IMR-90 (cell line): ENCODE data around the gene KCNQ2. TPM values are rescaled to one million over a fixed set of nuclear protein-coding genes. Genes with fewer than 3 reads are reported as not detected.

ENCODE experiments used
- ATAC-seq: fragments of 200-7000 bp; cut with Tn5 transposase; 2 replicates; pipeline ENCODE4 v1.9.1; 2020; ENCODE audit warnings: low read depth, mild to moderate bottlenecking, moderate library complexity
- BruUV-seq: library from RNA; stranded (reverse); fragments of 400-500 nt; replicated peaks from 2 replicates; lab custom pipeline; 2021; lab: Mats Ljungman, UMichigan
- CTCF ChIA-PET: fragments of 300-600 bp; formaldehyde crosslinking; extraction: SDS; loops from one replicate; lab custom pipeline; 2021; ENCODE audit warnings: antibody characterized with exemption; lab: Yijun Ruan, JAX
- POLR2A ChIA-PET: fragments of 300-600 bp; sonication (Branson Sonifier 250); formaldehyde crosslinking; loops from one replicate; lab custom pipeline; 2022; ENCODE audit warnings: antibody characterized with exemption; ENCODE audit not compliant: unreplicated experiment; lab: Charles Lee
- DNase-seq: peaks from one replicate; pipeline ENCODE4 v3.0.0; 2013
- H2AFZ ChIP-seq: replicated peaks from 2 replicates; pipeline ENCODE3; 2013; ENCODE audit warnings: low read length, mild to moderate bottlenecking; ENCODE audit not compliant: poor library complexity
- H2AK5ac ChIP-seq: 2 replicates; pipeline ENCODE4 v1.6.1; 2013; ENCODE audit warnings: low read depth, low read length, inconsistent platforms
- H2AK9ac ChIP-seq: replicated peaks from 2 replicates; pipeline ENCODE3; 2013; ENCODE audit warnings: mild to moderate bottlenecking, low read depth, low read length, moderate library complexity; ENCODE audit not compliant: poor library complexity
- H2BK120ac ChIP-seq: 2 replicates; pipeline ENCODE4 v1.6.1; 2013; ENCODE audit warnings: low read depth, low read length, inconsistent platforms
- H2BK15ac ChIP-seq: 3 replicates; pipeline ENCODE4 v1.6.1; 2013; ENCODE audit warnings: low read depth, low read length, inconsistent platforms
- H2BK20ac ChIP-seq: 2 replicates; pipeline ENCODE4 v1.6.1; 2013; ENCODE audit warnings: low read depth, mild to moderate bottlenecking, inconsistent platforms, low read length, moderate library complexity
- H2BK5ac ChIP-seq: 2 replicates; pipeline ENCODE4 v1.6.1; 2013; ENCODE audit warnings: mild to moderate bottlenecking, low read depth, low read length, inconsistent platforms; ENCODE audit not compliant: poor library complexity, severe bottlenecking
- H3K14ac ChIP-seq: replicated peaks from 2 replicates; pipeline ENCODE4 v1.6.1; 2013; ENCODE audit warnings: low read depth, low read length, inconsistent platforms
- H3K18ac ChIP-seq: 2 replicates; pipeline ENCODE4 v1.6.1; 2013; ENCODE audit warnings: low read depth, low read length, control low read depth
- H3K23ac ChIP-seq: 2 replicates; pipeline ENCODE4 v1.6.1; 2013; ENCODE audit warnings: low read depth, low read length, inconsistent platforms
- H3K27ac ChIP-seq: 2 replicates; pipeline ENCODE4 v1.5.1; 2013; ENCODE audit warnings: mild to moderate bottlenecking, control low read depth, low read length; ENCODE audit not compliant: insufficient read depth
- H3K27me3 ChIP-seq: 2 replicates; pipeline ENCODE4 v1.6.1; 2013; ENCODE audit warnings: low read length; ENCODE audit not compliant: control insufficient read depth, insufficient read depth
- H3K36me3 ChIP-seq: 2 replicates; pipeline ENCODE4 v1.6.1; 2013; ENCODE audit warnings: low read length, mixed read lengths; ENCODE audit not compliant: control insufficient read depth, insufficient read depth
- H3K4ac ChIP-seq: 2 replicates; pipeline ENCODE4 v1.6.1; 2013; ENCODE audit warnings: low read depth, low read length, inconsistent platforms
- H3K4me1 ChIP-seq: 2 replicates; pipeline ENCODE4 v1.6.1; 2013; ENCODE audit warnings: low read length, mixed read lengths; ENCODE audit not compliant: control insufficient read depth, insufficient read depth
- H3K4me2 ChIP-seq: 2 replicates; pipeline ENCODE4 v1.6.1; 2013; ENCODE audit warnings: low read depth, mild to moderate bottlenecking, control low read depth, low read length, moderate library complexity
- H3K4me3 ChIP-seq: 2 replicates; pipeline ENCODE4 v1.5.1; 2013; ENCODE audit warnings: low read depth, mild to moderate bottlenecking, control low read depth, low read length, moderate library complexity; ENCODE audit not compliant: insufficient read depth
- H3K56ac ChIP-seq: 2 replicates; pipeline ENCODE4 v1.6.1; 2013; ENCODE audit warnings: low read length, inconsistent platforms; ENCODE audit not compliant: insufficient read depth; ENCODE audit errors: extremely low read depth
- H3K79me1 ChIP-seq, 2 experiments: 2 replicates each; pipeline ENCODE4 v1.6.1; 2013; ENCODE audit warnings: low read length in 2 of 2, inconsistent platforms in 1 of 2, low read depth in 1 of 2
- H3K9ac ChIP-seq: 2 replicates; pipeline ENCODE4 v1.6.1; 2013; ENCODE audit warnings: low read depth, low read length, control low read depth
- H3K9me1 ChIP-seq: 2 replicates; pipeline ENCODE4 v1.6.1; 2013; ENCODE audit warnings: low read length, inconsistent platforms; ENCODE audit not compliant: insufficient read depth
- H3K9me3 ChIP-seq: 2 replicates; pipeline ENCODE4 v1.6.1; 2013; ENCODE audit warnings: low read length; ENCODE audit not compliant: control insufficient read depth, insufficient read depth
- H4K20me1 ChIP-seq: 2 replicates; pipeline ENCODE4 v1.6.1; 2013; ENCODE audit warnings: low read length, inconsistent platforms; ENCODE audit not compliant: insufficient read depth
- H4K5ac ChIP-seq: 2 replicates; pipeline ENCODE4 v1.6.1; 2013; ENCODE audit warnings: mild to moderate bottlenecking, low read depth, low read length, control low read depth
- H4K8ac ChIP-seq, 2 experiments: 2 replicates each; pipeline ENCODE4 v1.6.1; 2013; ENCODE audit warnings: low read depth in 2 of 2, low read length in 2 of 2, control low read depth in 1 of 2, inconsistent platforms in 1 of 2
- H4K91ac ChIP-seq: 2 replicates; pipeline ENCODE4 v1.6.1; 2013; ENCODE audit warnings: low read depth, low read length, inconsistent platforms; ENCODE audit not compliant: insufficient read depth
- BHLHE40 ChIP-seq: fragments of 150-350 bp; IDR thresholded peaks from 2 replicates; pipeline ENCODE4 v1.6.1; 2016; ENCODE audit warnings: mild to moderate bottlenecking, low read depth, low read length
- CEBPB ChIP-seq: IDR thresholded peaks from 2 replicates; pipeline ENCODE4 v1.6.1; 2012; ENCODE audit warnings: low read depth, low read length, improper control_type of control experiment
- CHD1 ChIP-seq: IDR thresholded peaks from 2 replicates; pipeline ENCODE4 v1.6.1; 2012; ENCODE audit warnings: low read depth, low read length, improper control_type of control experiment
- CTCF ChIP-seq: conservative IDR thresholded peaks from 2 replicates; pipeline ENCODE4 v1.5.1; 2012; ENCODE audit warnings: mild to moderate bottlenecking, low read depth, low read length, improper control_type of control experiment
- FOS ChIP-seq: fragments of 150-350 bp; IDR thresholded peaks from 2 replicates; pipeline ENCODE4 v1.6.1; 2016; ENCODE audit warnings: low read depth, low read length
- MAFK ChIP-seq: IDR thresholded peaks from 2 replicates; pipeline ENCODE4 v1.6.1; 2012; ENCODE audit warnings: low read depth, low read length, improper control_type of control experiment
- MAZ ChIP-seq: IDR thresholded peaks from 2 replicates; pipeline ENCODE4 v1.6.1; 2012; ENCODE audit warnings: low read depth, mild to moderate bottlenecking, low read length, improper control_type of control experiment, moderate library complexity, borderline replicate concordance
- POLR2A ChIP-seq: IDR thresholded peaks from 2 replicates; pipeline ENCODE4 v1.6.1; 2012; ENCODE audit warnings: mild to moderate bottlenecking, low read depth, low read length
- RAD21 ChIP-seq: IDR thresholded peaks from 2 replicates; pipeline ENCODE4 v1.6.1; 2012; ENCODE audit warnings: low read length, improper control_type of control experiment
- RCOR1 ChIP-seq: IDR thresholded peaks from 2 replicates; pipeline ENCODE4 v1.6.1; 2012; ENCODE audit warnings: mild to moderate bottlenecking, low read length, improper control_type of control experiment; ENCODE audit not compliant: insufficient replicate concordance
- RFX5 ChIP-seq: IDR thresholded peaks from 2 replicates; pipeline ENCODE4 v1.8.0; 2012; ENCODE audit warnings: low read depth, mild to moderate bottlenecking, low read length, moderate library complexity
- SMC3 ChIP-seq: fragments of 150-350 bp; IDR thresholded peaks from 2 replicates; pipeline ENCODE4 v1.6.1; 2016; ENCODE audit warnings: low read depth, mild to moderate bottlenecking, antibody characterized with exemption, low read length, moderate library complexity
- USF2 ChIP-seq: fragments of 150-350 bp; IDR thresholded peaks from 2 replicates; pipeline ENCODE4 v1.6.1; 2017; ENCODE audit warnings: mild to moderate bottlenecking, antibody characterized with exemption, low read length, low read depth
- WGBS, 2 experiments: methylation state at CpG; one replicate each; pipeline versions ENCODE4 v1.1.5 to v1.1.7; 2013; ENCODE audit warnings: missing lambda C conversion rate in 2 of 2; ENCODE audit not compliant: insufficient read length in 1 of 2; ENCODE audit errors: extremely low coverage in 2 of 2; 5-methylcytosine and 5-hydroxymethylcytosine counted together
- dilution Hi-C: fragments of 300-500 bp; cut with HindIII; formaldehyde crosslinking; loops from one replicate; pipeline ENCODE4 v1.14.3; 2018; ENCODE audit warnings: low sequenced_read_pairs; ENCODE audit not compliant: unreplicated experiment
- in situ Hi-C: fragments of 300-500 bp; cut with MboI; formaldehyde crosslinking; loops from 3 replicates; pipeline ENCODE4 v1.14.3; 2019; ENCODE audit warnings: low sequenced_read_pairs, inconsistent platforms, mixed read lengths
- intact Hi-C: fragments of 100-400 bp; cut with micrococcal nuclease; formaldehyde crosslinking; loops from 2 replicates; pipeline ENCODE4 v1.10.0; 2022
- polyA plus RNA-seq, 3 experiments: library from polyadenylated mRNA; depleted of rRNA; stranded (reverse); fragments of >200 nt; gene quantifications; 2 replicates each; pipeline ENCODE4 v1.2.3, GENCODE V29; 2012; ENCODE audit warnings: low replicate concordance in 1 of 3
- total RNA-seq: library from RNA; depleted of rRNA; stranded (reverse); fragments of >200 nt; gene quantifications from 2 replicates; pipeline ENCODE4 v1.2.3, GENCODE V29; 2012

KCNQ2 gene
- total and polyA plus RNA-seq, 2 of the 4 experiments (the other 2 are of a cell fraction), result 0.02 TPM; not detected in 1

GRCh38 chr20:63356511-63356910 is 115.9 kb downstream of the KCNQ2 start:
- H2AFZ ChIP-seq, result no peak overlapping the region
- dilution Hi-C loops (no loop called here), intact Hi-C loops (no loop called here), in situ Hi-C loops (no loop called here)
- ATAC-seq (no peak), DNase-seq (no peak)
- no peak overlapping the region for H3K27ac ChIP-seq
- no peak overlapping the region for H3K4me3 ChIP-seq
- no peak overlapping the region for H4K8ac ChIP-seq
- CTCF ChIA-PET, result no interaction called here
- peaks cover 19% of the 10 kb centered on the region for H3K27me3 ChIP-seq
- no peak overlapping the region for H3K23ac ChIP-seq
- TF ChIP-seq POLR2A (no peak), RFX5 (no peak), USF2 (no peak), SMC3 (no peak), BHLHE40 (no peak), MAZ (no peak), RAD21 (no peak), CTCF (no peak), CHD1 (no peak), CEBPB (no peak), FOS (no peak), MAFK (no peak), RCOR1 (no peak)
- H4K20me1 ChIP-seq, result no peaks in the 10 kb centered on the region
- no peak overlapping the region for H2AK5ac ChIP-seq
- no peak overlapping the region for H4K5ac ChIP-seq
- no peak overlapping the region for H2BK120ac ChIP-seq
- no peak overlapping the region for H3K18ac ChIP-seq
- no peak overlapping the region for H2AK9ac ChIP-seq
- no peak overlapping the region for H4K91ac ChIP-seq
- no peak overlapping the region for H3K56ac ChIP-seq
- H2BK20ac ChIP-seq, result no peak overlapping the region
- no peaks in the 10 kb centered on the region for H3K4me1 ChIP-seq
- no peak overlapping the region for H3K14ac ChIP-seq
- no peak overlapping the region for H2BK15ac ChIP-seq
- no peak overlapping the region for H3K4ac ChIP-seq
- no peak overlapping the region for H2BK5ac ChIP-seq
- H3K36me3 ChIP-seq, result no peaks in the 10 kb centered on the region
- no TSS peak for BruUV-seq
- no peak overlapping the region for H3K9ac ChIP-seq
- H3K9me1 ChIP-seq, result no peaks in the 10 kb centered on the region
- H3K9me3 ChIP-seq, result no peaks in the 10 kb centered on the region; the same call in 1 of the 2 replicates
- WGBS, 2 experiments, result 81% methylated on average over 3 of the region's 8 CpGs; no CpG with 5 or more reads in 1 of the 2 experiments
- POLR2A ChIA-PET, result no interaction called here
- no peaks in the 10 kb centered on the region for H3K79me1 ChIP-seq
- H3K4me2 ChIP-seq, result no peak overlapping the region
